ENCODE data around the gene TSC22D3.
A peak's percentile ranks its signal among the peaks of the same experiment; 100 is the strongest.

Gene TSC22D3

DNA sequence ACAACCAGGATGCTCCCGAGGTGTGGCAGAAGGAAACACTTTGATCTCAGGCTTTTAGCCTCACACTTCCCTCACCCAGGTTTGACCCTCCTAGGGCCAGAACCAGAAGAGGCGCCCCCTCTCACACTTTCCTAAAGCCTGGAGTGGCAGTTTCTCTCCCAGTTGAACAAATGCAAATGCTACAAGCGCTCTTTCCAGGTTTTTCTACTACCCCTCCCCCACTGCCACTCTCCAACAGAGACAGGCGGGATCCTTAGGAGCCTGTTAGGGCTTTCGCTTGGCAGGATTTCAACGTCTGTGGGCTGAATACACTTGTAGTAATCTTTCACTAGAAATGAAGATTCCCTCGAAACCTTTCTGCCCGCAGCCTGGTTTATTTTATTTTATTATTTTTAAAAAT is 2.4 kb downstream of the TSC22D3 start:
- no peak for DNase-seq (ENCODE audit: low read depth)
- no peak overlapping the region for H3K4me3 ChIP-seq (ENCODE audit: control insufficient read depth, low read depth, low read length)
- TF ChIP-seq, protein P1, sequence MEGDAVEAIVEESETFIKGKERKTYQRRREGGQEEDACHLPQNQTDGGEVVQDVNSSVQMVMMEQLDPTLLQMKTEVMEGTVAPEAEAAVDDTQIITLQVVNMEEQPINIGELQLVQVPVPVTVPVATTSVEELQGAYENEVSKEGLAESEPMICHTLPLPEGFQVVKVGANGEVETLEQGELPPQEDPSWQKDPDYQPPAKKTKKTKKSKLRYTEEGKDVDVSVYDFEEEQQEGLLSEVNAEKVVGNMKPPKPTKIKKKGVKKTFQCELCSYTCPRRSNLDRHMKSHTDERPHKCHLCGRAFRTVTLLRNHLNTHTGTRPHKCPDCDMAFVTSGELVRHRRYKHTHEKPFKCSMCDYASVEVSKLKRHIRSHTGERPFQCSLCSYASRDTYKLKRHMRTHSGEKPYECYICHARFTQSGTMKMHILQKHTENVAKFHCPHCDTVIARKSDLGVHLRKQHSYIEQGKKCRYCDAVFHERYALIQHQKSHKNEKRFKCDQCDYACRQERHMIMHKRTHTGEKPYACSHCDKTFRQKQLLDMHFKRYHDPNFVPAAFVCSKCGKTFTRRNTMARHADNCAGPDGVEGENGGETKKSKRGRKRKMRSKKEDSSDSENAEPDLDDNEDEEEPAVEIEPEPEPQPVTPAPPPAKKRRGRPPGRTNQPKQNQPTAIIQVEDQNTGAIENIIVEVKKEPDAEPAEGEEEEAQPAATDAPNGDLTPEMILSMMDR (conservative IDR thresholded peaks at IDR 0.05; ENCODE audit: control insufficient read depth, insufficient read depth, low read depth, low read length): no peak

DNA sequence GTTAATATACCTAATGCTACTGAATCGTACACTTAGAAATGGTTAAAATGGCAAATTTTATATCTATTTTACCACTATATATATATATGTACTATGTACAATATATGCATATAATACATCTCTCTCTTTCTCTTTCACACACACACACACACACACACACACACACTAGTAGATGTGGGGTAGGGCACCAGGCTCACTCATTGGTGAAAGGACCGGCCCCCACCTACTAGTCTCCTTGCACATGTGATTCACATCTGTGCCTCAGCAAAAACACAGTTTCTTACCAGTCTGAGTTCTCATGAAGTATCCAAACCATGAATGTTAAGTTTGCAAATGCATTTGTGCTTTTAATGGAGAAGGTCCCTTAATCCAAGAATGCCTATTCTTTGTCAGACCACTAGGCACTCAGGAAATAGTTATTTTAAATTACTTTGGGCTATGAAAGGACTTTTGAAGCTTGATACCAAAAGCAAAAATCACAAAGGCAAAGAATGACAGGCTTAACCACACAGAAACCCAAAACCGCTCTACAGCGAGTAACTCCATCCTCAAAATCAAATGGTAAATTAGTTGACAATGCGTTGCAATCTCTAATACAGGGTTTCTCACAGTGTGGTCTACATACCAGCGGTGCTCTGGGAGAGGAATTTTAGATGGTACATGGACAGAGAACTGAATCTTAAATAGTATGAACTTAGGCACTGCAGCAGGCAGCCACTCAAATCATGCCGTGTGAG is 5.8 kb downstream of the TSC22D3 start:
- H3K4me3 ChIP-seq (ENCODE audit: control insufficient read depth, low read depth, low read length): no peak overlapping the region
- DNase-seq (ENCODE audit: low read depth): no peak
- TF ChIP-seq, protein P1 (conservative IDR thresholded peaks at IDR 0.05; ENCODE audit: control insufficient read depth, insufficient read depth, low read depth, low read length): no peak

DNA sequence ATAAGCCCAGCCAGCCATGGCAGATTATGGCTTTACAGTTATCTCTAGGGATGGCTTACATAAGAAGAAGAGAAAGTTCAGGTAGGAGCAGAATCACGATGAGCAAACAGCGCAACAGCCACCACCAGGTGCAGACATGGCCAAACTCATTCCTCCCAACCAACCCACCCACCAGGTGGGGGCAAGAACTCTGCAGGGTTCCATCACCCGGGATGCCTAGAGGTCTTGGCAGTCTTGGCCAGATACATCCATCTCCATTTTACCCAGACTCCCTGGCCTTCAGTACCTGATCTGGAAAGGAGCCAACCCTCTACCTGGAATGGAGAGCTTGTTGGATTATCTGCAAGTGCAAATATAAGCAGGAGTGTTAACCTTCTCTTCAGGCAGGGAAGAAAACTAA is 7.5 kb downstream of the TSC22D3 start:
- DNase-seq (ENCODE audit: low read depth): no peak
- TF ChIP-seq, protein P1 (conservative IDR thresholded peaks at IDR 0.05; ENCODE audit: control insufficient read depth, insufficient read depth, low read depth, low read length): no peak
- H3K4me3 ChIP-seq (ENCODE audit: control insufficient read depth, low read depth, low read length): no peak overlapping the region

DNA sequence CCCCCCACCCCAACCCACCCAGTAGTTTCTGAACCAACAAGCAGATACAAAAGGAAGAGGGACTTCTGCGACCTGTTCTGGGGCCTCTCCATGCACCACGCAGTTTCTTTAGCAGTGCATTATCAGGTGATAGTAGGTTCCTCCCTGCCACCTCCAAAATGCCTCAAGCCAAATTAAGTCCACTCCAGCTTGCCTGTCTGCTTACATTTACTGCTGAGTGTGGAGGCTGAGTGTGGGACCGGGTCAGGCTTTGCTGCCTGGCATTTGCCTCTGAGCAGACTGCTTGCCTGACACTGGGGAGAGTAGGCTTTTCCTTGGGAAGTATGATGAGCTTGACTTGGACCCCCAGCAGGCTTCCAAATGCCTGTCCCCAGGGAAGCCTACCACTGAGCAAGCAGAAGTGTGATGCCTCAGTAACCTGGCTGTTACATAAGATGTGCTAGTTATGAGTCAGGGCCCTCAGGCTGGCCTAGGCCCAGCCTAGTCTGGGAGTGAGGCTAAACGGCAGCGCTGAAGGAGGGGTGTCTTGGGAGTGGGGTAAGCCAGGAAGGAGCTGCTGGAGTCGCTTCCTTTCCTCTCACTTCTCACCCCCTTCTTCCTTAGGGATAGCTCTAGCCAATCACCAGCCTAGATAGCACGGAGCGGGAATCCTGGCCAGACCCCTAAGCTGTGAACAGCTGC is 9.0 kb downstream of the TSC22D3 start:
- H3K4me3 ChIP-seq (ENCODE audit: control insufficient read depth, low read depth, low read length): no peak overlapping the region
- DNase-seq (ENCODE audit: low read depth): peak; percentile 88
- TF ChIP-seq, protein P1 (conservative IDR thresholded peaks at IDR 0.05; ENCODE audit: control insufficient read depth, insufficient read depth, low read depth, low read length): no peak

DNA sequence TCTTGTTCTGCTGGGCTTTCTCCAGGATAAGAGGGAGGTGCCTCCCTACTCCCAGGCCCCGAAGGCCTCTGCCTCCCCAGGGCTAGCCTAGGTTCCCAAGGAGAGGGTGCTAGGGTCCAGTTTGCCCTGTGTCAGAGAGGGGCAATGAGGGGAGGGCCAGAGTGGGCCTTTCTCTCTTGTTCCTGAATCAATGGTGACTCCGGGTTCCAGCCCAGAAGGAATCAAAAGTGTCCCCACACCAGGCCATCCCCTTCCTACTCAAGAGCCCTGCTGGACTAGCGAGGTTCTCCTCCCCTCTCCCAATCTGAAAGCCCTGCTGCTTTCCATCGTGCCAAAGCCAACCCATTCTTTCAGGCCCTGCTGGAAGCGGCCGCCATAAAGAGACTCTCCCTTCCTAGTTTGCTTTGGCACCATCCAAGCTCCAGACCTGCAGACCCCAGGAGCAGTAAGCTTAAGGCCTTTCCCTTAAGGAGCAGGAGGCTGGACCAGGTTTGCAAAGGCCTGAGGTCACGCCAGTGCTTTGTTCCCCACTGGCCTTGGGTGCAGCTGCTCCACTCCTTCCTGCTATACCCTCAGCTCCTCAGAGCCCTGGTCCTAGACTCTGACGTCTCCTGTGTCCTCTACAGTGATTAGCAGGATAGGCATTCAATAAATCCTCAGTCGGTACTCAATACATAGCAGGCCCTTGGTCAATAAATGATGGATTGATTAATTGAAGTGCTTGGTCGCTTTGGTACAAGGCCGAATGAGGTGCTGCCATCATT is 10.6 kb downstream of the TSC22D3 start:
- no peak for DNase-seq (ENCODE audit: low read depth)
- no peak overlapping the region for H3K4me3 ChIP-seq (ENCODE audit: control insufficient read depth, low read depth, low read length)
- TF ChIP-seq, protein P1 (conservative IDR thresholded peaks at IDR 0.05; ENCODE audit: control insufficient read depth, insufficient read depth, low read depth, low read length): no peak

DNA sequence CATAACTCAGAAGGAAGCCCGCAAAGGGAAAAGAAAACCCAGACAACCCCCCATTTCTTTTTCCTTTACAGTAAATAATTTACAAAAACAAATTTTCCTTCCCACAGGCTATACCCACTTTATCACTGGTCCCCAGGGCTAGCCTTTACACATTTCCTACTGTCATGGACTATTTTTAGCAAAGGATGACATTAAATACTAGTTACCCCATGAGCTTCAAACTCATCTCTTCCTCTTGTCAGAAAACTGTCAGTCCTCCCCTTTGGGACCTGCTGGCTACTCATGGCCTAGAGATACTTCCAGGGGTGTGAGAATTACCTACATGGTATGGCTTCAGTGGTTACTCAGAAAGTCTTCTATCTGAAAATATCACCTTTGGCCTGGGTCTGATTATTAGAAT is 11.9 kb downstream of the TSC22D3 start:
- TF ChIP-seq, protein P1 (conservative IDR thresholded peaks at IDR 0.05; ENCODE audit: control insufficient read depth, insufficient read depth, low read depth, low read length): no peak
- no peak for DNase-seq (ENCODE audit: low read depth)
- H3K4me3 ChIP-seq (ENCODE audit: control insufficient read depth, low read depth, low read length): no peak overlapping the region
